Esophagus muscularis mucosa (tissue), 4 donors: ENCODE results near the gene PKP2. TPM values are rescaled to one million over a fixed set of nuclear protein-coding genes. Genes with fewer than 3 reads are reported as not detected.
"Not testable (repeated sequence)": the region's sequence is repeated elsewhere in the genome, so short reads cannot be mapped to it uniquely, and the experiment has no call there.

Experiments
- DNase-seq: peaks from one replicate; pipeline ENCODE4 v3.0.0-alpha.2; 2017; ENCODE audit errors: extremely low spot score
- H3K27ac ChIP-seq, 4 donors: fragments of 200-600 bp; sonication (generic); replicated peaks in 1 of 4; 1 replicate in 3 of 4; 2 replicates in 1 of 4; pipeline ENCODE4 v1.5.1; 2016 to 2019; ENCODE audit warnings: mild to moderate bottlenecking in 1 of 4
- H3K27me3 ChIP-seq, 4 donors: fragments of 200-600 bp; sonication (generic); one replicate each; pipeline versions ENCODE4 v1.5.1 to v1.6.0; 2016 to 2019
- H3K36me3 ChIP-seq, 4 donors: fragments of 200-600 bp; sonication (generic); one replicate each; pipeline ENCODE4 v1.5.1; 2016 to 2019
- H3K4me1 ChIP-seq, 4 donors: fragments of 200-600 bp; sonication (generic); one replicate each; pipeline ENCODE4 v1.5.1; 2016 to 2019
- H3K4me3 ChIP-seq, 4 donors: fragments of 200-600 bp; sonication (generic); 1 replicate in 2 of 4; 2 replicates in 2 of 4; pipeline ENCODE4 v1.5.1; 2016 to 2019; ENCODE audit warnings: mild to moderate bottlenecking in 4 of 4, moderate library complexity in 1 of 4
- H3K9me3 ChIP-seq, 4 donors: fragments of 200-600 bp; sonication (generic); 1 replicate in 3 of 4; 2 replicates in 1 of 4; pipeline ENCODE4 v1.5.1; 2016 to 2019
- EP300 ChIP-seq: sonication (generic); formaldehyde crosslinking; IDR thresholded peaks from one replicate; pipeline ENCODE4 v1.6.1; 2017; ENCODE audit warnings: antibody characterized with exemption
- POLR2A ChIP-seq: fragments of 450-650 bp; IDR thresholded peaks from one replicate; pipeline ENCODE4 v1.6.1; 2017; ENCODE audit warnings: antibody characterized with exemption, moderate library complexity, mild to moderate bottlenecking, low read depth
- POLR2AphosphoS5 ChIP-seq, 2 donors: sonication (generic); formaldehyde crosslinking; IDR thresholded peaks; one replicate each; pipeline ENCODE4 v1.6.1; 2017; ENCODE audit warnings: antibody characterized with exemption in 2 of 2
- WGBS: methylation state at CpG from one replicate; pipeline ENCODE4 v1.1.5; 2018; 5-methylcytosine and 5-hydroxymethylcytosine counted together
- intact Hi-C: fragments of 100-400 bp; cut with DNase I; formaldehyde crosslinking; loops from one replicate; pipeline ENCODE4 v1.15.1; 2023
- total RNA-seq, 4 donors: library from RNA; depleted of rRNA; stranded (reverse); fragments of >200 nt; gene quantifications; one replicate each; pipeline versions ENCODE4 v1.1.0 to v1.2.1, GENCODE V29; 2016
- TF ChIP-seq, protein P1 (sequence below), 3 experiments: fragments of 200-600 bp in 2 of 3; fragments of 450-650 bp in 1 of 3; sonication (generic) in 2 of 3; IDR thresholded peaks; one replicate each; pipeline ENCODE4 v1.5.1; 2017 to 2019; ENCODE audit warnings: antibody characterized with exemption in 3 of 3, mild to moderate bottlenecking in 2 of 3, moderate library complexity in 1 of 3

The PKP2 gene
- total RNA-seq, 4 donors from 2014 or later, result 1.2 to 1.5 (median 1.3) TPM

- intact Hi-C loops, result no loop called here
- TF ChIP-seq EP300, result no peak
- no peak for TF ChIP-seq POLR2A
- Histone ChIP-seq H3K4me1 (no peaks in the 10 kb centered on the region), H3K9me3 (no peaks in the 10 kb centered on the region), H3K27me3 (peaks cover 0 to 4% (median 0%) of the 10 kb centered on the region in 4 donors), H3K27ac (no peak overlapping the region), H3K4me3 (no peak overlapping the region), H3K36me3 (peaks cover 0 to 4% (median 0%) of the 10 kb centered on the region in 4 donors)
- WGBS, result 92% methylated on average over 4 of the region's 4 CpGs
- DNase-seq, result no peak
Observed at GRCh38 chr12:32885831-32886230, 10.7 kb downstream of the PKP2 start.

- no peak overlapping the region for H3K27ac ChIP-seq
- peaks cover 0 to 4% (median 0%) of the 10 kb centered on the region in 4 donors for H3K36me3 ChIP-seq
- H3K9me3 ChIP-seq, result no peaks in the 10 kb centered on the region
- no peak for DNase-seq
- no peak overlapping the region for H3K4me3 ChIP-seq
- H3K4me1 ChIP-seq, result no peaks in the 10 kb centered on the region
- TF ChIP-seq, protein P1, sequence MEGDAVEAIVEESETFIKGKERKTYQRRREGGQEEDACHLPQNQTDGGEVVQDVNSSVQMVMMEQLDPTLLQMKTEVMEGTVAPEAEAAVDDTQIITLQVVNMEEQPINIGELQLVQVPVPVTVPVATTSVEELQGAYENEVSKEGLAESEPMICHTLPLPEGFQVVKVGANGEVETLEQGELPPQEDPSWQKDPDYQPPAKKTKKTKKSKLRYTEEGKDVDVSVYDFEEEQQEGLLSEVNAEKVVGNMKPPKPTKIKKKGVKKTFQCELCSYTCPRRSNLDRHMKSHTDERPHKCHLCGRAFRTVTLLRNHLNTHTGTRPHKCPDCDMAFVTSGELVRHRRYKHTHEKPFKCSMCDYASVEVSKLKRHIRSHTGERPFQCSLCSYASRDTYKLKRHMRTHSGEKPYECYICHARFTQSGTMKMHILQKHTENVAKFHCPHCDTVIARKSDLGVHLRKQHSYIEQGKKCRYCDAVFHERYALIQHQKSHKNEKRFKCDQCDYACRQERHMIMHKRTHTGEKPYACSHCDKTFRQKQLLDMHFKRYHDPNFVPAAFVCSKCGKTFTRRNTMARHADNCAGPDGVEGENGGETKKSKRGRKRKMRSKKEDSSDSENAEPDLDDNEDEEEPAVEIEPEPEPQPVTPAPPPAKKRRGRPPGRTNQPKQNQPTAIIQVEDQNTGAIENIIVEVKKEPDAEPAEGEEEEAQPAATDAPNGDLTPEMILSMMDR (IDR thresholded peaks at IDR 0.05), result no peak
- TF ChIP-seq POLR2A (no peak), EP300 (no peak), POLR2AphosphoS5 (IDR thresholded peaks at IDR 0.05) (no peak)
- intact Hi-C loops, result no loop called here
- H3K27me3 ChIP-seq, result peaks cover 0 to 4% (median 0%) of the 10 kb centered on the region in 4 donors
- 84% methylated on average over 4 of the region's 4 CpGs for WGBS
Observed at GRCh38 chr12:32884962-32885361, 11.6 kb downstream of the PKP2 start.

DNA sequence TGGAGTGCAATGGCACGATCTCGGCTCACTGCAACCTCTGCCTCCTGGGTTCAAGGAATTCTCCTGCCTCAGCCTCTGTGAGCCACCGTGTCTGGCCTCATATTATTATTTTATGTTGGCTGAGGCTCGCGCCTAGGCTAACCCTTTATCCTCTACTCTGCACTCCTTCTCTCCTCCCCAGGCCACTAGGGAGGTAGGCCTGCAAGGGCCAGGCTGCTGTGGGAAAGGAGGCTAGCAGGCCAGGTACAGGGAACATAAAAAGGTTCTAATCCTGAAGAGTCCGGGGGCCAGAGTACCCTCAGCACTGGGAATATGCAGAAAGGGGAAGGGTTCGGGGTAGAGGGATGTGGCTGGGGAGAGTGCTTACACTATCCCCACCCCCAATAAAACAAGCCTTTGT lies 14.9 kb downstream of the PKP2 start:
- Histone ChIP-seq H3K4me3 (no peak overlapping the region), H3K9me3 (no peaks in the 10 kb centered on the region), H3K27ac (no peak overlapping the region), H3K36me3 (peaks cover 0 to 4% (median 0%) of the 10 kb centered on the region in 4 donors), H3K27me3 (peaks cover 0 to 4% (median 0%) of the 10 kb centered on the region in 4 donors), H3K4me1 (no peaks in the 10 kb centered on the region)
- DNase-seq, result no peak
- intact Hi-C loops, result no loop called here
- WGBS, result 84% methylated on average over 7 of the region's 7 CpGs
- TF ChIP-seq EP300, result no peak

GRCh38 chr12:32881107-32881506 lies 15.5 kb downstream of the PKP2 start:
- no peaks in the 10 kb centered on the region for H3K9me3 ChIP-seq
- peaks cover 0 to 8% (median 0%) of the 10 kb centered on the region in 4 donors for H3K36me3 ChIP-seq
- no peaks in the 10 kb centered on the region for H3K4me1 ChIP-seq
- no peak overlapping the region for H3K4me3 ChIP-seq
- H3K27ac ChIP-seq, result no peak overlapping the region
- DNase-seq, result no peak
- TF ChIP-seq EP300 (no peak), POLR2A (no peak), POLR2AphosphoS5 (IDR thresholded peaks at IDR 0.05) (no peak)
- TF ChIP-seq, protein P1 (IDR thresholded peaks at IDR 0.05), result no peak
- peaks cover 0 to 4% (median 0%) of the 10 kb centered on the region in 4 donors for H3K27me3 ChIP-seq
- 59% methylated on average over 3 of the region's 3 CpGs for WGBS
- intact Hi-C loops, result no loop called here

- H3K27ac ChIP-seq, DNase-seq, H3K9me3 ChIP-seq, intact Hi-C loops, H3K27me3 ChIP-seq, H3K36me3 ChIP-seq, H3K4me3 ChIP-seq, H3K4me1 ChIP-seq: not testable (repeated sequence)
- 85% methylated on average over 7 of the region's 7 CpGs for WGBS
Observed at GRCh38 chr12:32879066-32879465, 17.5 kb downstream of the PKP2 start.

- TF ChIP-seq POLR2A (no peak), EP300 (no peak)
- no peak overlapping the region for H3K27ac ChIP-seq
- no peak for DNase-seq
- H3K27me3 ChIP-seq, result peaks cover 0 to 9% (median 0%) of the 10 kb centered on the region in 4 donors
- 86% methylated on average over 17 of the region's 29 CpGs for WGBS
- peaks cover 0 to 4% (median 0%) of the 10 kb centered on the region in 4 donors for H3K36me3 ChIP-seq
- intact Hi-C loops, result no loop called here
- no peak overlapping the region for H3K4me3 ChIP-seq
- H3K4me1 ChIP-seq, result no peaks in the 10 kb centered on the region
- no peaks in the 10 kb centered on the region for H3K9me3 ChIP-seq
Observed at GRCh38 chr12:32877601-32878459, 18.7 kb downstream of the PKP2 start.
